ENCODE data around the gene IER5L.

The IER5L gene

DNA sequence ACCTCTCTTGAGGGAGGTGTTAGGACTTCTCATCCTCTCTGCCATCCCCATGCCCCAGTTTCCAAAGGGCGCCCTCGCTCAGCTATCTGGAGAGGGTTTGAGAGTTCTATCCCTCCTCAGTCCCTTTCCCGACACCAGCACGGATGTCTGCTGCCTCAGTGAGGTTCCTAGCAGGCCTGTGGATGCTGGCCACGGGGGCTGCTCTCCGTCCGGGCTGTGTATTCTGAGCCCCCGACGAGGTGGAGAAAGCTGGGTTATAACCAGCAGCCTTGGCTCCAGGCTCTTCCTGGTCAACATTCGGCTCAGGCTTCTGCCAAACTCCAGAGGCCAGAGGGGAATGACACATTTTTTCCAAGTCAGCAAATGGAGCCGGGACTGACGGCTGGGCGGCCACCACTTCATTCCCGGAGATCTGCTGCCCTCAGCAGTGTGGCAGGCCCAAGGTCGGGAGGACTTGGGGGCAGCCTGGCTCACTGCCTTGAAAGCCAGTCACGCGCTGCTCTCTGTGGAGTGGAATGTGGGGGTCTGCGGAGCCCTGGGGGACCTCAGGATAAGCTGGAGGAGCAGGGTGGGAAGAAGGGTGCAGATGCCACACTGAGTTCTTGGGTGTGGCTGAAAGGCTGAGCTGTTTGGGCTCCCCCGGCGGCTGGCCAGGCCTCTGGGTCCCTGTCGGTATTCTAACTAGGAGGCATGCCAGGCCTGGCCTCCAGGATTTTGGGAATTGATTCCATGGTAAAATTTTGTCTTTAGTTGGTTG, 39.4 kb downstream of the IER5L start:
- Histone ChIP-seq H3K9me3 (ENCODE audit: low read depth, low read length) (no peaks in the 10 kb centered on the region), H3K4me3 (no peak overlapping the region), H3K27ac (peak overlapping the region; percentile 26), H3K9ac (ENCODE audit: insufficient read length) (no peak overlapping the region), H3K36me3 (ENCODE audit: insufficient read depth, low read length) (peaks cover 24% of the 10 kb centered on the region)
- no peak for DNase-seq (ENCODE audit: low read depth, low spot score)
- no peak for TF ChIP-seq FOXP2 (optimal IDR thresholded peaks at IDR 0.05; ENCODE audit: control extremely low read depth, extremely low read length, insufficient read depth)
- no peak for TF ChIP-seq EZH2 (IDR thresholded peaks at IDR 0.05)
- no peak for TF ChIP-seq POLR2AphosphoS5 (IDR thresholded peaks at IDR 0.05; ENCODE audit: borderline replicate concordance, low read depth, low read length)

DNA sequence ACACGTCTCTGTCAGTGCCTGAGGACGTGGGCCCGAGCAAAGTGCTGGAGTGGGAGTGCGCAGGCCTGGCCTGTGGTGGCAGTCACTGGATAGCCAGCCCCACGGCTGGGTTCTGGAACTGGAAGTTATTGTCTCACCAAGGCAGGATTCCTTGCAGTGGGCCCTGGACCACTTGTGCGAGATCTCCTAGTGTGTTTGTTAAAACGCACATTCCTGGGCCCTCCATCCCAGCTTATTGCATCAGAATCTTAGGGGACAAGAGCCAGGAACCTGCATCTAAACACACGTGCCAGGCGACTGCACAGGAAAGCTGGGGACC, 40.0 kb downstream of the IER5L start:
- H3K27ac ChIP-seq = 0 out of 2 replicates have a peak overlapping the region, but pooled peaks have one; percentile 26
- H3K36me3 ChIP-seq (ENCODE audit: insufficient read depth, low read length) = peaks cover 18% of the 10 kb centered on the region
- no peak overlapping the region for H3K9ac ChIP-seq (ENCODE audit: insufficient read length)
- DNase-seq (ENCODE audit: low read depth, low spot score) = no peak
- no peaks in the 10 kb centered on the region for H3K9me3 ChIP-seq (ENCODE audit: low read depth, low read length)
- H3K4me3 ChIP-seq = no peak overlapping the region
- no peak for TF ChIP-seq POLR2AphosphoS5 (IDR thresholded peaks at IDR 0.05; ENCODE audit: borderline replicate concordance, low read depth, low read length)
- no peak for TF ChIP-seq FOXP2 (optimal IDR thresholded peaks at IDR 0.05; ENCODE audit: control extremely low read depth, extremely low read length, insufficient read depth)
- TF ChIP-seq EZH2 (IDR thresholded peaks at IDR 0.05) = no peak

DNA sequence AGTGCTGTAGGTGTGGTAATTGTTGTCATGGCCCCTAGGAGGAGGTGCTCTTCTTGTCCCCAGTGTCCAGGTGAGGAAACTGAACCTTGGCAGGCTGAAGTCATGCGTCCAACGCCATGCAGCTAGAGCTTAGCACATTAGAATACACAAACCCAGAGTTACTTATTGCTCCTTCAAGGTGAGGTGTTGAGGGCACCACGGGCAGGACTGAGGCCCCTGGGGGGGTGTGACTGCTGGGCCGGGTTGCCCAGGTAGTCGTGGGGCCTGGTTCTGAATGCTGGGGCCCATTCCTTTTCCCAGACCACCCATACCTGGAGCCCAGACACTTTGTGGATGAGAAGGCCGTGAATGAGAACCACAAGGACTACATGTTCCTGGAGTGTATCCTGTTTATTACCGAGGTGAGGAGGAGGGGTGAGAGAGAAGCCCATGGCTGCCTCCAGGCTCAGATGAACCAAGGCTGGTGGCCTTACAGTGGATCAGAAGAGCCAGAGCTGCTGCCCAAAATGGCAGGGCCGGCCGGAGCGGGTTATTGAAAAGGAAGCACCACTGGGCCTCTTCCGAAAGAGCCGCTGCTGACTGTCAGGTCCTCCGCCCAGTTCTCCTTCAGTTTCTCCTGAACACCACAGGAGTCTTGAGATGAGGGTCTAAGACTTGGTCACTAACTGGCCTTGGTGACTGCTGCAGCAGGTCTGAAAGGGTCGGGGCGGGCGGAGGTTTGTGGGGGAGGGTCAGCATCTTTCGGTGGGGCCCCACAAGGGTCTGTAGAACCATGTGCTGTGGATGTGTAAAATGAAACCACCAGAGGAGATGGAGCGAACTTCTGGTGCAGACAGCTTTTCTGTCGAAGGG, 40.5 kb downstream of the IER5L start:
- no peak for DNase-seq (ENCODE audit: low read depth, low spot score)

DNA sequence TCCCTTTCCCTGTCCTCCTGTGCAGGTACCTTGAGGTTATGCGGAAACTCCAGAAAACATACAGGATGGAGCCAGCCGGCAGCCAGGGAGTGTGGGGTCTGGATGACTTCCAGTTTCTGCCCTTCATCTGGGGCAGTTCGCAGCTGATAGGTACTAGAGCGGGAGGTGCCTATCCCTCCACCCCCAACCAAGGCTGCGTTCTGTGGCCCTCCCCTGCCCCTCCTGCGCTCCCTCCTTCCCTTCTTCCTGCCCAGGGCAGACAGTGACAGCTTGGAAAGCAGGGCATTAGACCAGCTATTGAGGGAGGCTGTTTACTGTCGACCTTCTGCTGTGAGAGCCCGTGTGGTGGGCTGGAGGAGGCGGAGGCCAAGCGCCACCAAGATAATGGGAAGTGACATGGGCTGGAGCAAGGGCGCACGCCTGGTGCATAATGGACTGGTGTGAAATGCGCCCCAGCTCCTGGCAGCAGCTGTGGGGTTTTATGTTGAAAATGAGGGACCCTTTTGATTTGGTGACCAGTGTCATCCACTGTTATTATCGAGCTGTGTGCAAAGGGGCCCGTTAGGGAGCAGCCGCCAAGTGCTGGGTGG, 41.5 kb downstream of the IER5L start:
- H3K27ac ChIP-seq = no peak overlapping the region
- peaks cover 12% of the 10 kb centered on the region; the same call in 1 of the 2 replicates for H3K36me3 ChIP-seq (ENCODE audit: insufficient read depth, low read length)
- DNase-seq (ENCODE audit: low read depth, low spot score) = no peak

More for the DNA sequence above, 40.5 kb downstream of the IER5L start:
- no peak for TF ChIP-seq EZH2 (IDR thresholded peaks at IDR 0.05)
- no peak for TF ChIP-seq FOXP2 (optimal IDR thresholded peaks at IDR 0.05; ENCODE audit: control extremely low read depth, extremely low read length, insufficient read depth)
- no peak for TF ChIP-seq POLR2AphosphoS5 (IDR thresholded peaks at IDR 0.05; ENCODE audit: borderline replicate concordance, low read depth, low read length)
- Histone ChIP-seq H3K36me3 (ENCODE audit: insufficient read depth, low read length) (peaks cover 15% of the 10 kb centered on the region), H3K4me3 (no peak overlapping the region), H3K9me3 (ENCODE audit: low read depth, low read length) (no peaks in the 10 kb centered on the region), H3K27ac (no peak overlapping the region), H3K9ac (ENCODE audit: insufficient read length) (no peak overlapping the region)

DNA sequence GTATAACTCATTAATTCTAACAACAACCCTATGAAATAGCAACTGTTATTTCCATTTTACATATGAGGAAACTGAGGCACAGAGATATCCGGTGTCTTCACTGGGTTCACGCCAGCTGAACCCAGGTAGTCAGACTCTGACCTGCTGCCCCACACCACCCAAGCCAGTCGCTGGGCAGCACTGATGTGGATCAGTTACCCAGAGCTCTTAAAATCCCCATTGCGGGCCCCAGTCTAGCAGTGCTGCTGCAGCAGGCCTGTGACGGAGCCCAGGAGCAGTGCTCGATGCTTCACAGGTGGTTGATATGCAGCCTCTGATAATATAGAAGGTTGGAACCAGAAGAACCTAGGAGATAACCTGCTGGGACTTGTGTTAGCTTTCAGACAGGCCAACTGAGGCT, 42.6 kb downstream of the IER5L start:
- Histone ChIP-seq H3K9me3 (ENCODE audit: low read depth, low read length) (no peaks in the 10 kb centered on the region), H3K27ac (no peak overlapping the region)

More for the DNA sequence above, 41.5 kb downstream of the IER5L start:
- Histone ChIP-seq H3K9ac (ENCODE audit: insufficient read length) (no peak overlapping the region), H3K4me3 (no peak overlapping the region), H3K9me3 (ENCODE audit: low read depth, low read length) (no peaks in the 10 kb centered on the region)
- TF ChIP-seq EZH2 (IDR thresholded peaks at IDR 0.05) (no peak), FOXP2 (optimal IDR thresholded peaks at IDR 0.05; ENCODE audit: control extremely low read depth, extremely low read length, insufficient read depth) (no peak), POLR2AphosphoS5 (IDR thresholded peaks at IDR 0.05; ENCODE audit: borderline replicate concordance, low read depth, low read length) (no peak)

DNA sequence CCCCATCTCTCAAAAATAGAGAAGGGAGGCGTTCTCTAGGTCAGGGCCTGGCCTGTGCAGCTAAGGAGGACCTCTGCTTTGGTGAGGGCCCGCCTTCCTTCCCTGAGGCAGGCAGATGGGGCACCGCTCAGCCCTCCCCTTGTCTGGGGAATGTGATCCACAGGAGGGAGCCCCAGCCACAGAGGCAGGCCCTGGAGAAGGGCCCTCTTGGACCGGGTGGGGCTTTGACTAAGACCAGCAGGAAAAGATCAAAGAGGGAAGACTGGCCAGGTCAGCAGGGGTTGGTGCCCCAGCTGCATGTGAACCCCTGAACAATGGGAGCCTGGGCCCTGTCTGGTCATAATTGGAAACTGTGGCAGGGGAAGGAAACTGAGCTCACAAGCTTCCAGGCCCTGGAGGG, 45.0 kb downstream of the IER5L start:
- peaks cover 22% of the 10 kb centered on the region for H3K36me3 ChIP-seq (ENCODE audit: insufficient read depth, low read length)
- no peak overlapping the region for H3K4me3 ChIP-seq
- H3K9me3 ChIP-seq (ENCODE audit: low read depth, low read length) = no peaks in the 10 kb centered on the region
- no peak overlapping the region for H3K27ac ChIP-seq
- DNase-seq (ENCODE audit: low read depth, low spot score) = no peak
- H3K9ac ChIP-seq (ENCODE audit: insufficient read length) = peak overlapping the region; percentile 11
- TF ChIP-seq FOXP2 (optimal IDR thresholded peaks at IDR 0.05; ENCODE audit: control extremely low read depth, extremely low read length, insufficient read depth) (no peak), POLR2AphosphoS5 (IDR thresholded peaks at IDR 0.05; ENCODE audit: borderline replicate concordance, low read depth, low read length) (no peak), EZH2 (IDR thresholded peaks at IDR 0.05) (no peak)

More for the DNA sequence above, 42.6 kb downstream of the IER5L start:
- no peak for TF ChIP-seq EZH2 (IDR thresholded peaks at IDR 0.05)
- TF ChIP-seq FOXP2 (optimal IDR thresholded peaks at IDR 0.05; ENCODE audit: control extremely low read depth, extremely low read length, insufficient read depth) = no peak
- TF ChIP-seq POLR2AphosphoS5 (IDR thresholded peaks at IDR 0.05; ENCODE audit: borderline replicate concordance, low read depth, low read length) = no peak
- Histone ChIP-seq H3K36me3 (ENCODE audit: insufficient read depth, low read length) (peaks cover 17% of the 10 kb centered on the region), H3K9ac (ENCODE audit: insufficient read length) (no peak overlapping the region), H3K4me3 (no peak overlapping the region)
- DNase-seq (ENCODE audit: low read depth, low spot score) = no peak

DNA sequence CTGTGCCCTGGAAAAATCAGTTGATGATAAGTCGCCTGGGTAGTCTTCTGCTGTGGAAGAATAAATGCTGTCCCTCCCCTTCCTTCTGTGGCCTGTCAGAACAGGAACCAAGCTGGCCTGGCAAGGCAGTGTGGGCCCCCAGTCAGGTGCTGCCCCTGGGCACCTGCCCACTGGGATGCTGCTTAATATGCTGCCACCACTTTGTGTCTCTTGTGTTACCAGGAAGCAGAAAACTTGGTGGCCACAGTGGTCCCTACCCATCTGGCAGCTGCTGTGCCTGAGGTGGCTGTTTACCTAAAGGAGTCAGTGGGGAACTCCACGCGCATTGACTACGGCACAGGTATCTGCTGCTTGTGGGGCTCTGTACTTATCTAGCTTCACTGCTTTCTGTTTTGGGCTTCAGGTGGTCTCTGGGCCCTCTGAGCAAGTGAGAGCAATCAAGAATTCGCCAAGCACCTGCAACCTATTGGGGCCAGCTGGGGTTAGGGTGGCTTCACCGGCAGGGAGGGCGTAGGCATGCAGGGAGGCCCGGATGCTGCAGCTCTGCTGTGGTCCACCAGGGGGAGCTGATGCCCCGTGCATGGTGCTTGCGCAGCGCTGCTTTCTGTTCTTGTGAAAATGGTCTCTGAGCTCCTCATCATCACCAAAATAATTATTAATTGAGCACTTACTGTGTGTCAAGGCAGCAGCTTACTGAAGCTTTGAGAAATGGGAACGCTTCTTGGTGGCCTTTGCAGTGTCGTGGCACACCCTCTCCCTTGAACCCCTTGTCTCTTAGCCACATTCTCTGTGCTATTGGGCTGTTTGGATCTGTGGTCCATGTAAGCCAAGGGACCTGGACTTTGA, 46.5 kb downstream of the IER5L start:
- TF ChIP-seq FOXP2 (optimal IDR thresholded peaks at IDR 0.05; ENCODE audit: control extremely low read depth, extremely low read length, insufficient read depth) = no peak
- TF ChIP-seq POLR2AphosphoS5 (IDR thresholded peaks at IDR 0.05; ENCODE audit: borderline replicate concordance, low read depth, low read length) = no peak
- no peak for TF ChIP-seq EZH2 (IDR thresholded peaks at IDR 0.05)
- H3K36me3 ChIP-seq (ENCODE audit: insufficient read depth, low read length) = peaks cover 13% of the 10 kb centered on the region
- H3K9me3 ChIP-seq (ENCODE audit: low read depth, low read length) = no peaks in the 10 kb centered on the region
- H3K27ac ChIP-seq = no peak overlapping the region
- no peak for DNase-seq (ENCODE audit: low read depth, low spot score)
- no peak overlapping the region for H3K9ac ChIP-seq (ENCODE audit: insufficient read length)
- H3K4me3 ChIP-seq = no peak overlapping the region

Measured in SK-N-MC (cell line).